ENCODE measurements around the gene TFPI.
"Not testable (repeated sequence)": the region's sequence is repeated elsewhere in the genome, so short reads cannot be mapped to it uniquely, and the experiment has no call there.

Gene TFPI

GRCh38 chr2:187552828-187553681 lies 1.2 kb downstream of the TFPI start:
- peak; percentile 17 for DNase-seq

- no peak for DNase-seq
Observed at GRCh38 chr2:187552381-187552780, 1.9 kb downstream of the TFPI start.

- DNase-seq, result no peak
Observed at GRCh38 chr2:187550857-187551256, 3.4 kb downstream of the TFPI start.

- no peak for DNase-seq
Observed at GRCh38 chr2:187549951-187550555, 4.2 kb downstream of the TFPI start.

- no peak for DNase-seq
Observed at GRCh38 chr2:187549193-187549592, 5.0 kb downstream of the TFPI start.

- no peak for DNase-seq
Observed at GRCh38 chr2:187548656-187549055, 5.6 kb downstream of the TFPI start.

- peak; percentile 59 for DNase-seq
Observed at GRCh38 chr2:187547353-187547979, 6.8 kb downstream of the TFPI start.

- no peak for DNase-seq
Observed at GRCh38 chr2:187546762-187547333, 7.4 kb downstream of the TFPI start.

GRCh38 chr2:187545238-187545751 lies 8.9 kb downstream of the TFPI start:
- no peak for DNase-seq

- peak; percentile 68 for DNase-seq
Observed at GRCh38 chr2:187544371-187545080, 9.7 kb downstream of the TFPI start.

- no peak for DNase-seq
Observed at GRCh38 chr2:187543488-187543887, 10.7 kb downstream of the TFPI start.

- DNase-seq, result no peak
Observed at GRCh38 chr2:187542123-187542522, 12.1 kb downstream of the TFPI start.

GRCh38 chr2:187541086-187542085 lies 12.8 kb downstream of the TFPI start:
- no peak for DNase-seq

GRCh38 chr2:187538222-187538621 lies 16.0 kb downstream of the TFPI start:
- not testable (repeated sequence) for DNase-seq

- not testable (repeated sequence) for DNase-seq
Observed at GRCh38 chr2:187535381-187535780, 18.9 kb downstream of the TFPI start.

GRCh38 chr2:187532333-187533120 lies 21.7 kb downstream of the TFPI start:
- DNase-seq, result no peak

- no peak for DNase-seq
Observed at GRCh38 chr2:187529977-187530721, 24.1 kb downstream of the TFPI start.

- no peak for DNase-seq
Observed at GRCh38 chr2:187529248-187529976, 24.8 kb downstream of the TFPI start.

GRCh38 chr2:187528042-187528441 lies 26.2 kb downstream of the TFPI start:
- DNase-seq, result no peak

All from NCI-H226 (cell line).